Activated CD4-positive, CD25-positive, alpha-beta regulatory T cell (primary cell): ENCODE measurements around the gene GIGYF2.

Experiments
- DNase-seq, 4 experiments: peaks; one replicate each; lab custom pipeline; 2025; lab: John Stamatoyannopoulos, UW

GIGYF2 gene

DNA sequence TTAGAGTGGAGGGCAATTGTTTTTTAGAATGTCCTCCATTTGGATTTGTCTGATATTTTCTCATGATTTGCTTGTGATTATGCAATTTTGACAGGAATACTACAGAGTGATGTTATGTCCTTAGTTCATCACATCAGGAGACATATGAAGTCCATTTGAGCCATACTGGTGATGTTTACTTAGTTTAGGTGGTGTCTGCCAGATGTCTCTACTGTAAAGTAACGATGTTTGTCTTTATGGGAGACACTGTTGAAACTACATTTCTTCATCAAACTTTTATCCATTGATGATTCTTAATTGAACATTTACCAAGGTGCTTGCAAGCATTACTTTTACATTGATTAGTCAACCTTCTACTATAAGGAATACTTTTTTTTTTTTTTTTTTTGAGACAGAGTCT is 168.0 kb downstream of the GIGYF2 start:
- DNase-seq, result no peak

- DNase-seq, result no peak
These were observed 169.0 kb downstream of the GIGYF2 start for GRCh38 chr2:232866104-232866503.

- no peak for DNase-seq
These were observed 172.2 kb downstream of the GIGYF2 start for GRCh38 chr2:232869138-232870017.

DNA sequence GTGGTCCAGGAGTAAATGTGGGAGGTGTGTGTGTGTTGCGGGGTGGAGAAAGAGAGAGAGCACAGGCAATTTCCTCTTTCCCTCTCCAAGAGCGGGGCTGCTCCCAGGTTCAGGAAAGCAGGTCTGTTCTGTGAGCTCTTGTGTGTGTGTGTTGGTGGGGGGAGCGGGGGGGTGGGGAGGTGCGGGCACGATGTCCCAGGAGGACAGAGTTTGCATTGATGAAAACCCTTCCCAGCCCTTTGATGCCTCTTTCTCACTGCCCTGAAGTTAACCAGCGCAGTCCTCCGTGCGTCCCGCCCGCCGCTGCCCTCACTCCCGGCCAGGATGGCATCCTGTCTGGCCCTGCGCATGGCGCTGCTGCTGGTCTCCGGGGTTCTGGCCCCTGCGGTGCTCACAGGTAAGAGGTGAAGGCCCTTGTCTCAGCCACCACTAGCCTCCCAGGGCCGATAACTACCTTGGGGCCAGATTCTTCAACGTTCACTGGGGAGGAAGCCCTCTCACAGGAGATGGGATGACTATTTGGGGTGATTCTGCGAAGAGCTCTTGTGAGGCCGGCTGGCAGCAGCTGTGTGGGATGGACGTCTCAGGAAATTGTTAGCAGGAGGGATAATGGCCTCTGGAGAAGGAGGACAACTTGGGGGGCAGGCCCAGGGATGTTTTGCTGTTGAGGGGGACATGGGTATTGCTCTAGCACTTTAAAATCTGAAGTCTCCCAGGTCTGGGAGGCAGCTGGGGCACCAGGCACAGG is 173.1 kb downstream of the GIGYF2 start, which contains the start of gene SNORC:
Gene SNORC, plus strand, starts transcription at position 247 of the 748 bp plus-strand sequence. Its CDS starts 78 bp downstream, at position 325.
- DNase-seq, result no peak

- DNase-seq, result no peak
These were observed 173.7 kb downstream of the GIGYF2 start for GRCh38 chr2:232870766-232871371.

DNA sequence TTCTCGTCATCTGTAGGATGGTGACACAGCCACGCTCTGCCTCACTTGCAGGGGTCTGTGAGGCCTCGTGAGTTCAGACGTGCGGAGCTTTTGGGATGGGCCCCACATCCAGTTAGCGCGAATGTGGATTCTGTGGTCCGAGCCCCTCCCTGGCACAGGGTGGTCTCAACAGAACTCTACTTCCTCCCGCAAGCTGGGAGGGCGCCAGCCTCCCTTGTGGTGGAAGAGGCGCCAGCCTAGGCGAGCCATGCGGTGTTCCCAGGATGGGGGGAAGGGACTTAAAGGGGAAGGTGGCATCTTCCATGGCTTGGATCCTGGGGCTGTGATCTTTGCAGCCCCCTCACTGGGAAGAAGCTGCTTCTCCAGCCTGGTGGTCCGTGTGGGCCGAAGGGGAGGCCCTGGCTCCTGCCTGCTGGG is 174.3 kb downstream of the GIGYF2 start:
- DNase-seq, result no peak

DNA sequence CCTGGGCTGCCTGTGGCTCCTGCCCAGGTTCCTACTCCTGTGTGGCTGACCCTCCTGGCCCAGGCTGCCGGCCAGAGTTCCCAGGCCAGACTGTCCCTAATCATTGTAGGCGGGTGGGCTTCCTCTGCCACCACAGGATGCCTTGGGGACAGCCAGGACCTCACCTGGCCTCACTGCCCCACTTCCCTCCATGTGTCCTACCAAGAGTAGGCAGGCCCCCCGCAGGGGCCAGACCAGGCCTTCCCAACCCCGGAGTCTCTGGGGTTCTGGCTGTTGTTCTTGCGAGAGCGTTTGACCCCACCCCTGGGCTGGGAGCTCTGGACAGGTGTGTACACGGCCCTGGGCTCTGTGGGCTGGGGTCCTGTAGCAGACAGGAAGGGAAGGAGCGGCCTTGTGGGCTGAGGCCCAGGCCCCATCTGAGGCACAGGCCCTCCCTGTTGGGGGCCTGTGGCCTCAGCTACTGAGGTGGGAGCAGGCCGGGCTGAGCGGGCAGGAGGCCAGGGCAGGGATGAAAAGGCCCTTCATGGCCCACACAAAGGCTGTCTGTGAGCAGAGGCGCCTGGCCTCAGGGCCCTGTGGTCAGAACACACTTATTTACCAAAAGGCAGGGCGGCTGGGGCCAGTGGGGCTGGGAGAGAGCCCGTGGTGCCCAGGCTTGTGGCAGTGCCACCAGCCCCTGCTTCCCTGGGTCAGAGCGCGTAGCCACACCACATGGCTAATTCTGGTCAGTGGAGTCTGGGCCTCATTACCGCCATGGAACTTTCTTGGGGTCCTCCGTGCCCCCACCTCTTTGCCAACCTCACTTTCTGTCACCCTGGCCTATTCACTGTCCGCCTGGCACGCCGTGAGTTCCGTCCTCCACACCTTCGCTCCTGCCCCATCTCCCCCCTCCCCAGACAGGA is 175.0 kb downstream of the GIGYF2 start:
- no peak for DNase-seq

GRCh38 chr2:232872826-232873225 is 175.7 kb downstream of the GIGYF2 start:
- no peak for DNase-seq

DNA sequence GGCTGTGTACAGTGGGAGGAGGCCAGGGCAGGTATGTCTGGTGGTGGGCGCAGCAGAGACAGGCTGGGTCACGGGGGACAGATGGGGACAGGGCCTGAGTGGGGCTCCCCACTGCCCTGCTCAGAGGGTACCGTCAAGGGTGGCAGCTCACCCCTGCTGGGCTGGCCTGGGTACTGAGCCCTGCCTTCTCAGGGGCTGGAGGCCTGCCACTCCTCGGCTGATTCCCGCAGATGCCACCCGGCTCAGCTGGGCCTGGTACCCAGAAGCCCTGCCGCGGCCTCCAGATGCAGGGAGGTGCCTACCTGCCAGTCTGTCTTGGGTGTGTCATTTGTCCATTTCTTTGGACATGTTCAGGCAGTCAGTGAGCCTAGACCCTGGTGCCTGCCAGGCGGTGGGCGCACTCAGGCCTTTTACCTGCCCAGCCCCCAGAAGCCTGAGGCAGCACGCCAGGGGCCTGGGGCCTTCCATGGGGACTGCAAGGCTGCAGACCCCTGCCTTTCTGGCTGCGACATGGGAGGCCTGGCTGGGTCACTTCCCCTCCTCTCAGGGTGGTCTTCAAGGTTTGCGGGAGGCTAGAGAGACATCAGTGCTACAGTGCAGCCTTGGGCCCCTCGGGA is 176.3 kb downstream of the GIGYF2 start:
- no peak for DNase-seq

GRCh38 chr2:232873909-232874641 is 176.9 kb downstream of the GIGYF2 start:
- no peak for DNase-seq

DNA sequence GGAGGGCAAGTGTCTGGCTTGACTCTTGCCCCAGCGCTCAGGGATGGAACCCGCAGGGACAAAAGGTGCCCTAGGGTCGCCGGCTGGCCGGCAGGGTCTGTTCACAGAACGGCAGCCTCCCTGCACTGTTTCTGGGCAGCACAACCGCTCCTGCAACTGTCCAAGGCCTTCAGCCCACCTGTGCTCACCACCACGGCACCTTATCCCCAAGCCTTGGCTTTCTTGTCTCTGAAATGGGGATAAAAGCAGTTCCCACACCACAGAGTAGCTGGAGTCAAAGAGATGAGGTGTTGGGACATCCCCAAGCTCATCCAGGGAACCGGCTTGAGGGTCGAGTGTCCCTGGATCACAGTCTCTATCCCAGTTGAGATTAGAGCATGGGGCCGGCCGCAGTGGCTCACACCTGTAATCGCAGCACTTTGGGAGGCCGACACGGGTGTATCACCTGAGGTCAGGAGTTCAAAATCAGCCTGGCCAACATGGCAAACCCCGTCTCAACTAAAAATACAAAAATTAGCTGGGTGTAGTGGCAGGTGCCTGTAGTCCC is 177.6 kb downstream of the GIGYF2 start:
- DNase-seq, result no peak

DNA sequence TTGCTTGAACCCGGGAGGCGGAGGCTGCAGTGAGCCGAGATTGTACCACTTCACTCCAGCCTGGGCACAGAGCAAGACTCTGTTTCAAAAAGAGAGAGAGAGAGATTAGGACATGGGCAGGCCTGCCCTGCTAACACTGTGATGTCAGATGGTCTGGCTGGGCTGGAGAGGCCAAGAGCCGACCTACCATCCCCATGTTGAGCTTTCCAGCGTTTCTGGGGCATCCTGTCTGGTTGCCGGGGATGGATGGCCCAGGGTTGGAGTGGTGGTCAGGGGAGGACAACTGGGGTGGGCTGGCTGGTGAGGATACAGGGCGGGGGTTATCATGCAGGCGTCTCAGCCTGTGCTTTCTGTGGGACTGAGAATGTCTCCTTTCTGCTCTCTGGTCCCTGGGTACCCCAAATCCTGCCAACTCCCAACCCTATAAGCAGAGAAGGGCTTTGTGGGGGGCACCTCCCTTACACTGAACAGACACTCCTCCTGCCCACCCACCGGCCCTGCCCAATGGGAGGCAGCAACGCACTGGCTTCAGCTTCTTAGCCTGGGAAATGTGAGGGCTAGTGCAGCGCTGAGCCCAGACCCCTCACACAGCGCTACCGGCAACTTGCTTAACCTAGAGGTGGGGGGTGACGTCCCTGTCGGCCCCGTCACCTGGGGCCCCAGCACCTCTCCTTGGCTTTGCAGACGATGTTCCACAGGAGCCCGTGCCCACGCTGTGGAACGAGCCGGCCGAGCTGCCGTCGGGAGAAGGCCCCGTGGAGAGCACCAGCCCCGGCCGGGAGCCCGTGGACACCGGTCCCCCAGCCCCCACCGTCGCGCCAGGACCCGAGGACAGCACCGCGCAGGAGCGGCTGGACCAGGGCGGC is 178.4 kb downstream of the GIGYF2 start:
- DNase-seq, result no peak

- DNase-seq, result no peak
These were observed 179.2 kb downstream of the GIGYF2 start for GRCh38 chr2:232876161-232876977.

- no peak for DNase-seq
These were observed 179.9 kb downstream of the GIGYF2 start for GRCh38 chr2:232876978-232877441.

GRCh38 chr2:232877940-232878511 is 180.9 kb downstream of the GIGYF2 start:
- no peak for DNase-seq

DNA sequence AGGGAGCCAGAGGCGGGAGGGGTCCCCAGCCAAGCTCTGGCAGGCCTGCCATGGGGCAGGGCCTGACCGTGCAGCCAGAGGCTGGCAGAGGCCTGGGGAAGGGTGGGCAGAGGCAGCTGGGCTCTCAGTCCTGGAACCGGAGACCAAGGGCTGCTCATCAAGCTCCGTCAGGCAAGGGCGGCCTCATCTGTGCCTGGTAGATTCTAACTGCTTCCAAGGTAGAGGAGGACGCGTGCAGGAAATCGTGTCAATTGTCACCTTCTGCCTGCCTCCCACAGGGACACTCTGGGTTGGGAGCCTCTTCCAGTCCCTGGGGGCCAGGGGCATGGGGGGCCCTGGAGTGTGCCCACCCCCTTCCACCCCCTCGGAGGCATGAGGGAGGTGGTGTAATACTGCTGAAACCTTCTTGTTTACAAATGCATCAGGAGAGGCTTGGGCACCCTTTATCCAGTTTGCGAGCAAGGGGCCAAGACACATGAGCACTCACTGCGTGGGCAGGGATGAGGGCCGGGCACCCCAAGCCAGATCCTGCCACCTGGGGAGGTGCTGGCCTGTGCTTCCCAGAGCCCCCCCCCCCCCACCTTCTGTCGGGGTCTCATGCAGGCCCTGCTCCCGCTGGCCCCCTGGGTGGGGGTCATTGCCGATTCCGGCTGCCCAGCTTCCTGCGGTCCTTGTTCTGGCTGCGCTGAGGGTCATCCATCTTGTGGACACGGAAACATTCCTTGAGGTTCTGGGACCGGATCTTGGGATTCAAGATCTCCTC is 181.9 kb downstream of the GIGYF2 start:
- no peak for DNase-seq
